IPS-NIHi11 (cell line): Measurements from ENCODE around the gene PC.

Source experiments
- DNase-seq: peaks from one replicate; pipeline ENCODE4 v3.0.0; 2012; ENCODE audit warnings: mixed read lengths, low spot score

The PC gene

DNA sequence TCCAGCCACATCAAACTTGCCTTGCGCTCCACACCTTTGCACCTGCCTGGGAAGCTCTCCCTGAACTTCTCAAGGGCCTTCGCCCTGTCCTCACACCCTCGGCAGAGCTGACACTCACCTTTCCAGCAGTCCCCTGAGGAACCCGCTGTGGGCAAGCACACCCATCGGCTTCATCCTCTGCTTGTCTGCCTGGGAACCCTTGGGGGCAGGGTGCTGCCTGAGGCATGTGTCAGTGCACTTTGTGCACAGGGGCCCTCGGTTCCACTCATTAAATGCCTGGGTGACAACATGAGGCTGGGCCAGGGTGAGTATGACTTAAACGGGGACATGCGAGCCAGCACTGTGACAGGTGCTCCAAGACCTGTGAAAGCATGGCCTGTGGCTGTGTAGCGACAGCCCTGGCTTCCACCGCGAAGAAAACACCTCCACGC lies 103.9 kb downstream of the PC start:
- no peak for DNase-seq

DNA sequence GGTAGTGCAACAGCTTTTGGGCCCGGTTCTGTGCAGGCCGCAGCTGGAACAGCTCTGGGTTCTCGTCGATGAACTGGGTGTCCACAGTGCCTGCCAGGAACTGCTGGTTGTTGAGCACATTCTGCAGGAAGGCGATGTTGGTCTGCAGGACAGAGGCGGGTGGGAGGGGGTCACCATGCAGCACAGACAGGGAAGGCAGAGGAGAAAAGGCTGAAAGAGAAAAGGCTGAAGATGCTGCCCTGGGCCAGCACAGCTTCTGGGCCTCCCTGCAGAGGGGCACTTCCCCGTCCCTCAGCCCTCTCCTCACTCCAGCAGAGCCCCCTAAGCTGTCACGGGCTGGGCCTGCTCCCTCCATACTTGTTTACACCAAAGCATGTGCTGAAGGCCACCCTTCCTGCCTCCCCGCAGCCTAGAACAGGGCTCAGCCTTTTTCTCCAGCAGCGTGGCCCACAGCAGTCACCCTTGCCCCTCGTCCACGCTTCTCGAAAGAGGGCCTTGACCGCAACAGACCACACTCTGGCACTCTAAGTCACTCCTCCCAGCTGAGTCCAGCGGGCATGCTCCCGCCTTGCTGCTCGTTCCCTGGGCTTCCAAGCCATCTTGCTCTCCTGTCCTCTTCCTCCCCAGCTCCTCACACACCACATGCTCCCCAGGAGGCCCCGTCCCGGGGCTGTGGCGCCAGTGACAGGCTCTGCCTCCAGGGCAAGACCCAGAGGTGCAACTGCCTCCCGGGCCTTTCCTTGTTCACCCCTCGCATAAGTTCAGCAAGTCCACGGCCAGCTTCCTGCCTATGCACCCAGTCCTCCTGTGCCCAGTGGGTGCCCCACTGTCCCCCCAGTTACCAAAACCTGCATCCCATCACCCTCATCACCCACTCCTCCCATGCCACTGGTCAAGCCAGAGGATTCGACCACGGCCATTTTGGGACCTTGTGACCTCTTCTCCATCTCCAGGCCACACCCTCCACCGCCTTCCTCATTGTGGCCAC lies 104.6 kb downstream of the PC start:
- no peak for DNase-seq

GRCh38 chr11:66852466-66853241 lies 105.5 kb downstream of the PC start:
- DNase-seq: no peak

DNA sequence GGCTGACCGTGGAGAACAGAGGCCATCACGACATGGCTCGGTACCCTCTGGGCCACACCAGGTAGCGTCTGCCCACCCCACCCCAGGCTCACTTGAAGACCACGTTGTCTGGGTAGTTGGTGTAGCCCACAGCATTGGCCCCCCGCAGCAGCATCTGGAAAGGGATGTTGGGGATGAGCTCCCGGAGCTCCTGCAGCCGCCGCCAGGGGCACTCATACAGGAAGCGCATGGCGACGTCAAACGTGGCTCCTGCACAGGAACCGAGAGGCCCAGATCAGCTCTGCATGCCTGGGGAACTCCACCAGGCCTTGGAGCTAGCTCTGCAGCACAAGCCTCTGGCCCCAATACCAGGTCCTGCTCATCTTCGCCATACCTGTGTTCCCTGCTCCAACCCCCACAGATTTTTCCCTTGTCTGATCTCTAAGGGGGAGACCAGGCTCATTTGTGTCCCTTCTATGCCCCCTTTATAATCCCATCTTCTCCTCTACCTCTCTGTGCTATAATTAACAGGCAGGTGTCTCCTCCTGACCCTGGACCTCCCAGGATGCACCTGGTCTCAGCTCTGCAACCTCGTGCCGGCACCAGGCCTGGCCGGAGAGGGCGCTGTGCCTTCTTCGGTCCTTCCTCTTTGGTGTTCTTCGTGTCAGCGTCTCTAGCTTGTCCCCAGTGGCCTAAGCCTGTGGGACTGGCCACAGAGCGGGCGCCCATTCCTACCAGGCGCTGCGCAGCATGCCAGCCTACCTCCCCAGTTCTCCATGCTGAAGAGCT lies 106.3 kb downstream of the PC start:
- peak; percentile 72 for DNase-seq

DNA sequence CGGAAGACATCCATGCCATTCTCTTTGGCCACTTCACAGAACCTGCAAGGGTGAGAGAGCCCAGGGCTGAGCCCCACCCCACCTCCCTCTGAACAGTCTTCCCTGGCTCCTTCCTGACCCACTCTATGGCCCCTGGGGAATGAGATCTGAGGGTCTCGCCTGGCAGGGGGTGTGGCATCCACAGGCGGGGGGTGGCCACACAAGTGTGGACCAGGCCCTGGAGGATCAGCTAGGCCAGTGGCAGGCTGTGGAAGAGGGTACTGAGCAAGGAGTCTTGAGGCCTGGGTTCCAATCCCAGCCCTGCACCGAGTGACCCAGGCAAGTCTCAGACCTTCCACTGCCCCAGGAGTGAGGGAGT lies 107.0 kb downstream of the PC start:
- no peak for DNase-seq

- DNase-seq: no peak
These were observed 107.5 kb downstream of the PC start for GRCh38 chr11:66850588-66851238.

- peak; percentile 4 for DNase-seq
These were observed 108.0 kb downstream of the PC start for GRCh38 chr11:66850235-66850587.

DNA sequence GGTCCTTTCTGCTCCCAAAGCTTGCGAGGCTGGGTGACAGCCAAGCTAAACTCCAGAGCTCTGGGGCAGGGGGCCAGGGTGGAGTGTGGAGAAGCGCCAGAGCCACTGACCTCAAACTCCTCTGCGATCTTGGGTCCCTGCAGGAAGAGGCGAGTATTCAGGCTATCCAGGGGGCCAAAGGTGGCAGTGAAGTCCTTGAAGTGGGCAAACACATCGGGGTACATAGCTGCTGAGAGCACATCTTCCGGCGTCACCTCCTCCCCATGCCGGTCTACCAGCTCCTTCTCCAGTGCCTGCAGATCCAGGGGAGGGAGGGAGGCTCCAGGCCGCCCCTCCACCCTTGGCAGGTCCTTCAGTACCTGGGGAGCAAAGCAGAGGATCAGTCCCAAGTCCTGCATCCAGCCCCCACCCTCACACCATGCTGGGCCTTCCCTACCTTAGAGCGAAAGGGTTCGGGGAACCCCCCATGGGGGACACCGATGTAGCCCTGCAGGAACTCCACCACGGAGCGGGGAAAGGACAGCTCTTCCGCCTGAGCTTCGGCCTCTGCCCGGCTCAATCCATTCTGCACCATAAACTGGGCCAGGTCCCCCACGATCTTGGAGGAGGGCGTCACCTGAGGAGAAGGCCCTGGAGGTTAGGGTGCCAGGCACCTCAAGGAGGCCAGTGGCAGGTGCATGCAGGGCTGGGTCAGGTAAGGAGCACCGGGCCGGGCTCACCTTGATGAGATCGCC lies 108.5 kb downstream of the PC start:
- no peak for DNase-seq

DNA sequence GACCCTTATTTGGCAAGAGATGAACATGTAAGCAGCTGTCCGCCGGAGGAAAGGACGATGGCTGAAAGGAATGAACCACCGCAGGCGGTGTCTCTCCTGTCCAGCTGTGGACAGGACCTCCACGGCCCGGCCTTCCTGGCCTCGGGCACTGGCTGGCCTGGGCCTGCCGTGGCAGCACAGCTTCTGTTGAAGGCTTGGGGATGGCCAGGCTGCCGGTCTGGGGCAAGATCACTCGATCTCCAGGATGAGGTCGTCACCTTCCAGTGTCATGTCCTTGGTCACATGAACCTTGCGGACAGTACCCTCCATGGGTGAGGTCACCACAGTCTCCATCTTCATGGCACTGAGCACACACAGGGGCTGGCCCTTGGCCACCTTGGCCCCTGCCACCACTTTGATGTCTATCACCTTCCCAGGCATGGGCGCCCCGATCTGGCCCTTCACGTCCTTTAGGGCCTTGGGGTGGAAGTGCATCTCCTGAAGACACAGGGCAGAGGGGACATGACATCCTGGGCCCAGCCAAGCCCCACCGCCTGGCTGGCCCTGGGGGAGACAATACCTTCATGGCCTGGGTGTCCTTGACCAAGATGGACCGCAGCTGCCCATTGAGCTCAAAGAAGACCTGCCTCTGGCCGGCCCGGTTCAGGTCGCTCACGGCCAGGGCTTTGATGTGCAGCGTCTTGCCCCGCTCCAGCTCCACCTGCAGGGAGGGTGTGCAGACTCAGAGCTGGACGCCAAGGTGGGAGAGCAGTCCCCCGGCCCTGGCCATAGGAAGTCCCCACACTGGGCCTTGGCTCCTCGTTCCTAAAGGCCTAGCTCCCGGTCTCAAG lies 109.3 kb downstream of the PC start:
- DNase-seq: peak; percentile 4

DNA sequence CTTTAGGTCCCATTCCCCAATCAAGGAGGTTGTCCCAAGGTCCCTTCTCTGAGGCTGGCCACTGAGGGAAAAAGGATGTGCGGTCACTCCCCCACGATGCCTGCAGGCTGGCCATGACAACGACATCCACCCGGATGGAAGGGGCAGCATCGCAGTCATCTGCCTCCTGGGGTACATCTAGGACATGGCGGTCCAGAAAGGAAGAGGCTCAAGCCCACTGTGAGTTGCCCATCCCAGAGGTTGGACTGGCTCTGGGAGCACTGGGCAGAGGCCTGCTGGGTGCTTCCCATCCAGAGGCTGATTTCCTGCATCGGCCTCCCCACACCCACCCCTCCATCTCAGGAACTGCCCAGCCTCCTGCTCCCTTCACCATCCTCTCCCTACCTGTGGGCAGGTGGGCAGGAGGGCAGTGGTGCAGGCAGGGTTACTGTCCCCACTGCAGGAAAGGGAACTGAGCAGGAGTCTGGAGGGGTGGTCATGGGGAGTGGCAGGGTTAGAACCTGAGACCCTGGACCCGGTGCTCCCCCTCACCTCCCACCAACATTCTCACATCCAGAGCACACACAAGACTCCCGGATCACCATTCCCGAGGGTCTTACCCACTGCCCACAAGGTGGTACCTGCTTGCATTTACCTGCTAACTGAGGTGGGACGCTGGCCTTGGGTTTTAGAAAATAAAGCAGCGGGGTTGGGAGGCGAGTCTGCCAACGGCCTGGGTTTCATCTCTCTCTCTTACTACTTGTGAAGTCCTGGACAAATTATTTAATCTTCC lies 110.5 kb downstream of the PC start:
- DNase-seq: no peak

GRCh38 chr11:66846671-66847091 lies 111.5 kb downstream of the PC start:
- DNase-seq: no peak

DNA sequence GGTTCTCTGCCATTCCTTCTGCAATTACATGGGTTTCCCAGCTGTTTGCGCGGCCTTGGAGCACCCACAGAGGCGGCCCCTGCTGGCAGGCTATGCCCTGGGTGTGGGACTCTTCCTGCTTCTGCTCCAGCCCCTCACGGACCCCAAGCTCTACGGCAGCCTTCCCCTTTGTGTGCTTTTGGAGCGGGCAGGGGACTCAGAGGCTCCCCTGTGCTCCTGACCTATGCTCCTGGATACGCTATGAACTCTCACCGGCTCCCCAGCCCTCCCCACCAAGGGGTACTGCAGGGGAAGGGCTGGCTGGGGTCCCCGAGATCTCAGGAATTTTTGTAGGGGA lies 112.3 kb downstream of the PC start:
- peak; percentile 3 for DNase-seq

- DNase-seq: no peak
These were observed 112.9 kb downstream of the PC start for GRCh38 chr11:66845143-66845875.

DNA sequence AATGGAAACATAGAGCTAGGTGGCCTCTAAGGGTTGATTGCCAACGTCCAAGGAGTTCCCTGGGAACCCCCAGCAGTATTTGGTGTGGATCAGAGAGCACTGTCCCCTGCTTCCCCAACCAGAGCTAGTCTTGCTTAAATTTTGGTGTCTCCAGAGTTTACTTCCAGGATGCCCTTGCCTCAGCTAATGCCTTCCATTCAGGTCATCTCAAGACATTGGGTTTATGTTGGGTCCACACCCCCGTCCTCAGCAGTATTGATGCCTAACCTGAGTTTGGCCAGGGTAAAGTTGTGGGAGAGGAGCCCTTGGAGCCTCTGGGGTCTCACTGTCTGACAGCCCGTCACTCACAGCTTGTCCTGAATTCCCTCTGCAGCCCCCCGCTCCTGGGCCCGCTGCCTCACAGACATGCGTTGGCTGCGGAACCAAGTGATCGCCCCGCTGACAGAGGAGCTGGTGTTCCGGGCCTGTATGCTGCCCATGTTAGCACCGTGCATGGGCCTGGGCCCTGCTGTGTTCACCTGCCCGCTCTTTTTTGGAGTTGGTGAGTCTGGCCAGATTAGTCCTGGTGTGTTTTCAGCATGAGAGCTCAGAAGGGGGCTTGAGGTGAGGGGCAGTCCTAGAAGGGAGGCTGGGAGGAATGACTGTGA lies 113.6 kb downstream of the PC start:
- no peak for DNase-seq

DNA sequence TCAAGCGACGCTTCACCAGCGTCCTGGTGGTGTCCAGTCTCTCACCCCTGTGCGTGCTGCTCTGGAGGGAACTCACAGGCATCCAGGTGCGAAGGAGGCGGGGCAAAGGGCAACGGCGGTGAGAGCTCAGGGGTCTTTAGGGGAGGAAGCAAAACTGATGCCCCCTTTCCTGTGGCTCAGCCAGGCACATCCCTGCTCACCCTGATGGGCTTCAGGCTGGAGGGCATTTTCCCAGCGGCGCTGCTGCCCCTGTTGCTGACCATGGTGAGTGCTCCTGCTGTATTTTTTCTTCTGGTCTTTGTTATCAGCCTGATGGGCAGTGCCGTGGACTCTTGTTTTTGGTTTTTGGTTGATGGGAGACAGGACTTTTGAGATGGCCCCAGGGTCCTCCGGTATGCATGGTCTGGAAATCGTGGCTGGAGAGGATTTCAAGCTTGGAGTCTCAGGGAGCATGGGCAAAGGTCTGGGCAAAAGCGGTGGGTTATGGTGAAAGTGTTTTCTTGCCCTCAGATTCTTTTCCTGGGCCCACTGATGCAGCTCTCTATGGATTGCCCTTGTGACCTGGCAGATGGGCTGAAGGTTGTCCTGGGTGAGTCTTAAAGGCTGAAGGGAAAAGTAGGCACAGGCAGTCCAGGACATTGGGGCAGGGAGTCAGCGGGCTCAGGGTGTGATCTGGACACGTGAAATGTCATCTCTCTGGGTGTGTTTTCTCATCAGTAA lies 114.2 kb downstream of the PC start:
- DNase-seq: no peak

DNA sequence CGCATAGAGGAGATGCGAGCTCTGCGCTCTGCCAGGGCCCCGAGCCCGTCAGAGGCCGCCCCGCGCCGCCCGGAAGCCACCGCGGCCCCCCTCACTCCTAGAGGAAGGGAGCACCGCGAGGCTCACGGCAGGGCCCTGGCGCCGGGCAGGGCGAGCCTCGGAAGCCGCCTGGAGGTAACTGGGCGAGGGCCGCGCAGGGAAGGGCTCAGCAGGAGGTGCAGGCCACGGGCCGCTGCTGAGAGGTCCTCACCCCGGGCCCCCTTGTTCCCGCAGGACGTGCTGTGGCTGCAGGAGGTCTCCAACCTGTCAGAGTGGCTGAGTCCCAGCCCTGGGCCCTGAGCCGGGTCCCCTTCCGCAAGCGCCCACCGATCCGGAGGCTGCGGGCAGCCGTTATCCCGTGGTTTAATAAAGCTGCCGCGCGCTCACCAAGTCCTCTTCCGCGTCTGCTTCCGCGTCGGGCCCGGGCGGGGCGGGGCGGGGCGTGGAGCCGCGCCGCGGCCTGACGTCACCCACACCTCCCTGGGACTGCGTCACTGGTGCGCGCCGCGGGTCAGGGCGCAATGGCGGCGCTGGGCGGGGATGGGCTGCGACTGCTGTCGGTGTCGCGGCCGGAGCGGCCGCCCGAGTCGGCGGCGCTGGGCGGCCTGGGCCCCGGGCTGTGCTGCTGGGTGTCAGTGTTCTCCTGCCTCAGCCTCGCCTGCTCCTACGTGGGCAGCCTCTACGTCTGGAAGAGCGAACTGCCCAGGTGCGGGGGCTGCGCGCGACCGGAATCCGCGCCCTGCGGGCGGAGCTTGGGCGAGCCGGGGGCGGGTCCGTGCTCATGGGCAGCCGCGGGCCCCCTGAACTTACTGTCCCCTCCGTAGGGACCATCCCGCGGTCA lies 115.0 kb downstream of the PC start, which contains the start of gene RCE1:
RCE1 (plus strand) TSS at position 546 of the 880 bp plus-strand sequence; CDS start at position 561, 15 bp downstream.
- DNase-seq: peak; percentile 99

GRCh38 chr11:66842501-66842895 lies 115.7 kb downstream of the PC start:
- DNase-seq: no peak
